ENCODE measurements around the gene OSBPL9. TPM values are rescaled to one million over a fixed set of nuclear protein-coding genes. Genes with fewer than 3 reads are reported as not detected.

OSBPL9 gene
- 103 and 107 TPM in 2 replicates for total RNA-seq
- long read RNA-seq, transcript OSBPL9-207 (20 exons, 2,755 nt) = minor isoform, 34 of 734 reads
- long read RNA-seq, transcript OSBPL9-203 (24 exons, 2,893 nt) = minor isoform, 155 of 734 reads
- long read RNA-seq, transcript OSBPL9-215 (23 exons, 2,831 nt) = minor isoform, 44 of 734 reads
- long read RNA-seq, transcript OSBPL9-222 (21 exons, 2,210 nt) = major isoform, 206 of 734 reads
- long read RNA-seq, partial matches to known transcripts = 77 of 734 reads
- long read RNA-seq, other reads (novel, unspliced or antisense) = 202 of 734 reads

DNA sequence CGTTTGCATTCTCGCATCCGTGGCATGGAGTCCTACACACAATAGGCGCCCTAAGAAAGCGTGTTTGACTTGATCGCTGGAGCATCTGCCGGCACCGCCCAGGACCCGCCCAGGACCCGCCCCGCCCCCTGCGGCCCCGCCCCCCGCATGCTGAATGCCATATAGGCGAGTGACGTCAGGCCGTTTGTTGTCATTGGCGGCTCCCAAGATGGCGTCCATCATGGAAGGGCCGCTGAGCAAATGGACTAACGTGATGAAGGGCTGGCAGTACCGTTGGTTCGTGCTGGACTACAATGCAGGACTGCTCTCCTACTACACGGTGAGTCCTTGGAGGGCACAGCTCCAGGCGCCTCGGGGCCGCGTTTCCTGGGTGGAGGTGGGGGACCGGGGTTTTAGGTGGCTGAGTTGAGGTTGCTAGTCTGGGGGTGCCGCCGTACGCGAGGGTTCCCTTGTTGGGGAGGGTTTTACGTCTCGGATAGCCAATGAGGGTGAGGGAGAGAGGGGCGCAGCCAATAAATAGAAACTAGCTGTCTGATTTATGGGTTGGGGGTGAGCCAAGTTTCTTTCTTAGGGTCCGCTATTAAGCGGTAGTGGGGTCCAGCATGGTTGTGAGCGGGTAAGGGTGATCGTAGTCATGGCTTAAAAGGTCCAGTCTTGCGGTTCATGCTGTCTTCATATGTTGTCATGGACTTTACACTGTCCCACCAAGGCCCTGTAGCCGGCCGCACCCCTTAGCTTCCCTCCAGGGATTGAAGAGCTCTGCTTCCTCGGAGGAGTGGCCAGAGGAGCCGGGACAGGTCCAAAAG lies at the start of gene OSBPL9:
Gene OSBPL9, plus strand, starts transcription at position 190 of the 806 bp plus-strand sequence. Its CDS starts 19 bp downstream, at position 209.
- H3K4me1 Mint-ChIP-seq (ENCODE audit: unreplicated experiment) = peaks cover 48% of the 10 kb centered on the region
- H3K36me3 Mint-ChIP-seq (ENCODE audit: unreplicated experiment) = peaks cover 4% of the 10 kb centered on the region
- H3K9me3 Mint-ChIP-seq (ENCODE audit: unreplicated experiment) = no peaks in the 10 kb centered on the region
- peak within 1 kb of the TSS; percentile 98 for H3K27ac Mint-ChIP-seq (ENCODE audit: unreplicated experiment)
- H3K27me3 Mint-ChIP-seq (ENCODE audit: unreplicated experiment) = no peaks in the 10 kb centered on the region
- peak within 1 kb of the TSS; percentile 99 for H3K4me3 Mint-ChIP-seq (ENCODE audit: unreplicated experiment)
- DNase-seq (ENCODE audit: extremely low spot score, unreplicated experiment) = peak; percentile 94
- TF ChIP-seq, protein P1, sequence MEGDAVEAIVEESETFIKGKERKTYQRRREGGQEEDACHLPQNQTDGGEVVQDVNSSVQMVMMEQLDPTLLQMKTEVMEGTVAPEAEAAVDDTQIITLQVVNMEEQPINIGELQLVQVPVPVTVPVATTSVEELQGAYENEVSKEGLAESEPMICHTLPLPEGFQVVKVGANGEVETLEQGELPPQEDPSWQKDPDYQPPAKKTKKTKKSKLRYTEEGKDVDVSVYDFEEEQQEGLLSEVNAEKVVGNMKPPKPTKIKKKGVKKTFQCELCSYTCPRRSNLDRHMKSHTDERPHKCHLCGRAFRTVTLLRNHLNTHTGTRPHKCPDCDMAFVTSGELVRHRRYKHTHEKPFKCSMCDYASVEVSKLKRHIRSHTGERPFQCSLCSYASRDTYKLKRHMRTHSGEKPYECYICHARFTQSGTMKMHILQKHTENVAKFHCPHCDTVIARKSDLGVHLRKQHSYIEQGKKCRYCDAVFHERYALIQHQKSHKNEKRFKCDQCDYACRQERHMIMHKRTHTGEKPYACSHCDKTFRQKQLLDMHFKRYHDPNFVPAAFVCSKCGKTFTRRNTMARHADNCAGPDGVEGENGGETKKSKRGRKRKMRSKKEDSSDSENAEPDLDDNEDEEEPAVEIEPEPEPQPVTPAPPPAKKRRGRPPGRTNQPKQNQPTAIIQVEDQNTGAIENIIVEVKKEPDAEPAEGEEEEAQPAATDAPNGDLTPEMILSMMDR (IDR thresholded peaks at IDR 0.05) = no peak

DNA sequence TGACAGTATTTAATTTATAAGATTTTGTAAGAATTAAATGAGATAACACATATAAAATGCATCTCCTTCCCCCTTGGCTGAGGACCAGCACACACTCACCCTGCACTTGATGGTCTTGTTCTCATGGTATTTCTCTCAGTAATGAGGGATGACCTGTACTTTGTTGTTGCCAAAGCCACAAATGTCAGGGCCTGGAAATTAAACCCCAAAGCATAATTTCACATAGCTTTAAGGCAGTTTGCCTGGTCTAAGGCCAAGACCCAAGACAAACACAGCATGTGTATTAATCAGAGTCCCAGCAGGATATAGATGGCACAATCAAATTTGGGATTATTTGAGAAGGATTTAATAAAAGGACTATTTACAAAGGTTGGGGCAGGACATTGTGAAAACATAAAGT lies 49.2 kb upstream of the OSBPL9 start:
- TF ChIP-seq, protein P1 (IDR thresholded peaks at IDR 0.05) = no peak
- Mint-ChIP-seq H3K27me3 (ENCODE audit: unreplicated experiment) (no peaks in the 10 kb centered on the region), H3K4me3 (ENCODE audit: unreplicated experiment) (no peak overlapping the region), H3K36me3 (ENCODE audit: unreplicated experiment) (no peaks in the 10 kb centered on the region), H3K4me1 (ENCODE audit: unreplicated experiment) (peaks cover 20% of the 10 kb centered on the region), H3K27ac (ENCODE audit: unreplicated experiment) (no peak overlapping the region), H3K9me3 (ENCODE audit: unreplicated experiment) (no peaks in the 10 kb centered on the region)
- no peak for DNase-seq (ENCODE audit: extremely low spot score, unreplicated experiment)

GRCh38 chr1:51568231-51568935 lies 48.5 kb upstream of the OSBPL9 start:
- Mint-ChIP-seq H3K36me3 (ENCODE audit: unreplicated experiment) (no peaks in the 10 kb centered on the region), H3K27ac (ENCODE audit: unreplicated experiment) (no peak overlapping the region), H3K4me3 (ENCODE audit: unreplicated experiment) (no peak overlapping the region), H3K9me3 (ENCODE audit: unreplicated experiment) (no peaks in the 10 kb centered on the region), H3K4me1 (ENCODE audit: unreplicated experiment) (peaks cover 20% of the 10 kb centered on the region), H3K27me3 (ENCODE audit: unreplicated experiment) (no peaks in the 10 kb centered on the region)
- no peak for DNase-seq (ENCODE audit: extremely low spot score, unreplicated experiment)
- TF ChIP-seq, protein P1 (IDR thresholded peaks at IDR 0.05) = no peak

DNA sequence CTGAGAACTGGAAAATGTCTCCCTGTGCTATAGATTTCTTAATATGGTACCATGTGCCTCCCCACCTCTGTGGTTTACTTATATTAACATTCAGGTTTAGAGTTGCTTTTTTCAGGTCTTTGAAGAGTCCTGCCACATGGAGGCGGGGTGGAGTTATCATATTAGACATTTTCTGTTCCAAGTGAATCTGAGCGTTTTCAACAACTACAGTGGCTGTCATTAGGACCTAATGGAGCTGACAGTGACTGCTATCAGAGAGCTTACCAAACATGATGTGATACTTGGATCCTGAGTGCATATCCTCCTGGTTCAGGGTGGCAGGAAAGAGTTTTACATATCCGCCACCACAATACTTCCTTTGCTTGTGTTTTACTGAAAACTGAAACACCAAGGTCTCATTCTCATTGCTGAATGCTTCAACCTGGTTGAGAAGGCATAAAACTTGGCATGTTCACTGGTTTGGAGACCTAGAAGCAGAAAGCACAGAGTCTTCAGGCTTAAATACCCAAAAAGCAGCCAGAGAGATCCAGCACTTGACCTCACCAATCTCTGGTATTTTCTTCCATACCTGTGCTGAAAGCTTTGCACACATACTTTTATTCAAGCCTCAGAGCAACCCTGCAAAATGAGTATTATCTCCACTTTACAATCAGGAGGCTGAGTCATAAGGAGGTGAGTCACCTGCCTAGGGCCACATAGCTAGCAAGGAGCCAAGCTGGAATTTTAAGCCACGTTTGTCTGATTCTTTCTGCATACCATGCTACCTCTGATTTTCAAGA lies 47.4 kb upstream of the OSBPL9 start:
- Mint-ChIP-seq H3K27ac (ENCODE audit: unreplicated experiment) (no peak overlapping the region), H3K4me3 (ENCODE audit: unreplicated experiment) (no peak overlapping the region), H3K36me3 (ENCODE audit: unreplicated experiment) (no peaks in the 10 kb centered on the region), H3K27me3 (ENCODE audit: unreplicated experiment) (no peaks in the 10 kb centered on the region), H3K4me1 (ENCODE audit: unreplicated experiment) (peaks cover 16% of the 10 kb centered on the region), H3K9me3 (ENCODE audit: unreplicated experiment) (no peaks in the 10 kb centered on the region)
- no peak for DNase-seq (ENCODE audit: extremely low spot score, unreplicated experiment)
- TF ChIP-seq, protein P1 (IDR thresholded peaks at IDR 0.05) = peak; percentile 36
